Subcutaneous abdominal adipose tissue (tissue), 5 donors: Measurements from ENCODE around the gene COX6B1.

Experiments used
- H3K27ac ChIP-seq: one replicate; pipeline ENCODE4 v1.7.0; 2013; ENCODE audit warnings: low read depth, mild to moderate bottlenecking, inconsistent platforms, low read length, moderate library complexity
- H3K27me3 ChIP-seq, 5 donors: one replicate each; pipeline ENCODE4 v1.7.0; 2013; ENCODE audit warnings: low read length in 5 of 5, inconsistent platforms in 1 of 5; ENCODE audit not compliant: control insufficient read depth in 5 of 5, insufficient read depth in 4 of 5
- H3K36me3 ChIP-seq, 5 donors: one replicate each; pipeline ENCODE4 v1.7.0; 2013; ENCODE audit warnings: low read length in 5 of 5; ENCODE audit not compliant: control insufficient read depth in 5 of 5, insufficient read depth in 5 of 5
- H3K4me1 ChIP-seq, 5 donors: one replicate each; pipeline ENCODE4 v1.7.0; 2013; ENCODE audit warnings: low read length in 5 of 5, mild to moderate bottlenecking in 3 of 5, moderate library complexity in 1 of 5; ENCODE audit not compliant: control insufficient read depth in 5 of 5, insufficient read depth in 5 of 5
- H3K4me3 ChIP-seq, 5 donors: one replicate each; pipeline ENCODE4 v1.7.0; 2013; ENCODE audit warnings: low read length in 5 of 5, low read depth in 1 of 5
- H3K9ac ChIP-seq, 5 donors: one replicate each; pipeline ENCODE4 v1.7.0; 2013; ENCODE audit warnings: low read length in 5 of 5, mild to moderate bottlenecking in 4 of 5, moderate library complexity in 3 of 5
- H3K9me3 ChIP-seq, 5 donors: one replicate each; pipeline ENCODE4 v1.7.0; 2013; ENCODE audit warnings: low read length in 5 of 5; ENCODE audit not compliant: control insufficient read depth in 5 of 5
- donor health status: healthy.
- donor health status: healthy.
- donor health status: healthy.
- donor health status: healthy.
- donor health status: healthy.

Gene COX6B1

DNA sequence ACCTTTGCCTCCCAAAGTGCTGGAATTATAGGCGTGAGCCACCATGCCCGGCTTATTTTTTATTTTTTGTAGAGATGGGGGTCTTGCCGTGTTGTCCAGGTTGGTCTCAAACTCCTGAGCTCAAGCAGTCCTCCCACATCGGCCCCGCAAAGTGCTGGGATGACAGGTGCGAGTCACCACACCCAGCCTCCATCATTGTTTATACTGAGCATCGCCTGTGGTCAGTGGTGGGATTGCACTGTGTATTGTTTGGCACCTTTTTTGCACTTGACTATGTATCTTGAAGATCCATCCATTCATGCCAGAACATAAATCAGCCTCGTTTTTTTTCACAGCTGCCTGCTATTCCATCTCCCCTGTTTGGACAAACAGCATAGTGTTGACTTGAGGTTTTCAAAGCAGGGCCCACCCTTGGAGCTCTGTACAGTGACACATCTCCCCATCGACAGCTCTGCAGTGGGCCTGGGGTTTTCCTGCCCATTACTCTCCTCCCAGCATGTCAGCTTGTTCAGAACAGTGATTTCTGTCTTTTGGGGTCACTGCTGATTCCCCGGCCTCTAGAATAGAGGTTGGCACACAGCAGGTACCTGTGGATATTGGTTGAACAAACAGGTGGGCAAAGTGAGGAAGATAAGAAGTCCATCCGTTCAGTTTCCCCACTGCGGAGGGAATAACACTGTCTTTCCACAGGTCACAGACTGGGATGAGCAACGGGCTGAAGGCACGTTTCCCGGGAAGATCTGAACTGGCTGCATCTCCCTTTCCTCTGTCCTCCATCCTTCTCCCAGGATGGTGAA is 10.0 kb downstream of the COX6B1 start:
- no peak overlapping the region for H3K27ac ChIP-seq
- no peak overlapping the region for H3K9ac ChIP-seq
- no peak overlapping the region for H3K4me3 ChIP-seq
- H3K4me1 ChIP-seq: peaks cover 0 to 4% (median 2%) of the 10 kb centered on the region in 5 donors
- no peaks in the 10 kb centered on the region for H3K9me3 ChIP-seq
- H3K27me3 ChIP-seq: no peaks in the 10 kb centered on the region
- peaks cover 6 to 63% (median 57%) of the 10 kb centered on the region in 5 donors for H3K36me3 ChIP-seq

DNA sequence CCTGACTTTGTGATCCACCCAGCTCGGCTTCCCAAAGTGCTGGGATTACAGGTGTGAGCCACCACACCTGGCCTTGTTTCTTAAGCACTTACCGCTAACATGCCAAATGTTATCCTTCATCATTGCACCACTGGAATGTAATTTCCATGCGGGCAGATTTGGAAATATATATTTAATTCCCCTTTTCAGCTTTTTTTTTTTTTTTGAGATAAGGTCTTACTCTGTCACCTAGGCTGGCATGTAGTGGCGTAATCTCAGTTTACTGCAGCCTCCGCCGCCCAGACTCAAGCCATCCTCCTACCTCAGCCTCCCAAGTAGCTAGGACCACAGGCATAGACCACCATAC is 13.8 kb downstream of the COX6B1 start:
- H3K36me3 ChIP-seq: peaks cover 0 to 37% (median 34%) of the 10 kb centered on the region in 5 donors

DNA sequence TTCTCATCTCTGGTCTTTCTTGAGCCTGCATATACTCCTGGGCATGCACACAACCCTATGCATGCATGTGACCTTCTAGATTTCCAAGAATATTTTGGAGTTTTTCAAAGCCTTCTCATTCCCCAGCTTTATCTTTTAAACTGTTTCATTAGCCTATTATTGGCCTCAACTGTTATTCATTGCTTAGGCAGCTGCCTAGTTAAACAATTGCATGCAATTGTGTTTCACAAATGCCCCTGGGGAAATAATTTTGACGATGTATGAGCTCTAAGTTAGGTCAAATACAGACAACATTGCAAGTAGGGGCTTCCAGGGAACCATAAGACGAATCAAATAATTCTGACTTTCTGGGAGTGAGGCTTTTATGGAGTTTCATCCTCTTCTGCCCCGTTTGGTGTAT is 15.9 kb downstream of the COX6B1 start:
- H3K4me1 ChIP-seq: peaks cover 0 to 4% (median 2%) of the 10 kb centered on the region in 5 donors
- no peaks in the 10 kb centered on the region for H3K27me3 ChIP-seq
- H3K36me3 ChIP-seq: peaks cover 0 to 19% (median 13%) of the 10 kb centered on the region in 5 donors
- H3K27ac ChIP-seq: no peak overlapping the region
- H3K4me3 ChIP-seq: no peak overlapping the region
- no peaks in the 10 kb centered on the region for H3K9me3 ChIP-seq
- no peak overlapping the region for H3K9ac ChIP-seq

More for the DNA sequence above, 13.8 kb downstream of the COX6B1 start:
- Histone ChIP-seq H3K4me3 (no peak overlapping the region), H3K27ac (no peak overlapping the region), H3K9me3 (no peaks in the 10 kb centered on the region), H3K27me3 (no peaks in the 10 kb centered on the region), H3K4me1 (peaks cover 0 to 4% (median 2%) of the 10 kb centered on the region in 5 donors), H3K9ac (no peak overlapping the region)

DNA sequence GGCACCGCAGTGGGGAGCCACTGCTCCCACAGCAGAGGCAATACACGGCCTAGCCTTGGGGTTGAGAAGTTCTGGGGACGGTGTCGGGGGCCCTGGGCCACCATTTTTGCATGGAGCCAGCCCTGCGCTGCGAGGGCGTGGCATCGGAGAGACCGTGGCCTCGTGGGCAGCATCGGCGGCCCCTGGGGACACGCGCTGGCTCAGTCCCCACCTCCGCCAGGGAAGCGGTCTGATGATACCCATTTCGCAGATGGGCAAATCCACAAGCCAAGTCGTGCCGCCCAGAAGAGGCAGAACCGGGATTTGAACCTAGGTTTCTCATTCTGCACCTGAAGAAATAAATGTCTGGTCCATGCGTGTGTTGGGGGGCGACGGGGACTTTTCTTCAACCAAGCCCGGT is 17.0 kb downstream of the COX6B1 start:
- Histone ChIP-seq H3K27me3 (peaks cover 0 to 3% (median 0%) of the 10 kb centered on the region in 5 donors), H3K4me1 (peaks cover 0 to 4% (median 2%) of the 10 kb centered on the region in 5 donors), H3K9ac (no peak overlapping the region), H3K9me3 (no peaks in the 10 kb centered on the region), H3K4me3 (no peak overlapping the region), H3K36me3 (peaks cover 0 to 12% (median 10%) of the 10 kb centered on the region in 5 donors), H3K27ac (no peak overlapping the region)

DNA sequence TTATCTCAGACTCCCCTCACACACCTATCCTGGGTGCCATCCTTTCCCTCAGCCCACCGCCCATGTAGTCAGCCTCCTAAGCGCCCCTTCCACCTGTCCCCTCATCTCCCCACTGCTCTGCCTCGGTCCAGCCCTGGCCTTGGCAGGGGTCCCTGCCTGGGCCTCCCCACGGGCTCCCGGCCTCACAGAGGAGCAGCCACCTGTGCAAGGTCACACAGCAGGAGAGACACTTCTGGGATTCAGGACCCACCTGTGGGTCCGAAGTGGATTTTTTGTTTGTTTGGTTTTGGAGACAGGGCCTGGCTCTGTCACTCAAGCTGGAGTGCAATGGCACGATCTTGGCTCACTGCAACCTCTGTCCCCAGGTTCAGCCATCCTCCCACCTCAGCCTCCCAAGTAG is 17.5 kb downstream of the COX6B1 start:
- Histone ChIP-seq H3K27me3 (peaks cover 0 to 3% (median 0%) of the 10 kb centered on the region in 5 donors), H3K9ac (no peak overlapping the region), H3K27ac (no peak overlapping the region), H3K4me1 (peaks cover 0 to 4% (median 2%) of the 10 kb centered on the region in 5 donors), H3K9me3 (no peaks in the 10 kb centered on the region), H3K4me3 (no peak overlapping the region), H3K36me3 (peaks cover 0 to 12% (median 9%) of the 10 kb centered on the region in 5 donors)

DNA sequence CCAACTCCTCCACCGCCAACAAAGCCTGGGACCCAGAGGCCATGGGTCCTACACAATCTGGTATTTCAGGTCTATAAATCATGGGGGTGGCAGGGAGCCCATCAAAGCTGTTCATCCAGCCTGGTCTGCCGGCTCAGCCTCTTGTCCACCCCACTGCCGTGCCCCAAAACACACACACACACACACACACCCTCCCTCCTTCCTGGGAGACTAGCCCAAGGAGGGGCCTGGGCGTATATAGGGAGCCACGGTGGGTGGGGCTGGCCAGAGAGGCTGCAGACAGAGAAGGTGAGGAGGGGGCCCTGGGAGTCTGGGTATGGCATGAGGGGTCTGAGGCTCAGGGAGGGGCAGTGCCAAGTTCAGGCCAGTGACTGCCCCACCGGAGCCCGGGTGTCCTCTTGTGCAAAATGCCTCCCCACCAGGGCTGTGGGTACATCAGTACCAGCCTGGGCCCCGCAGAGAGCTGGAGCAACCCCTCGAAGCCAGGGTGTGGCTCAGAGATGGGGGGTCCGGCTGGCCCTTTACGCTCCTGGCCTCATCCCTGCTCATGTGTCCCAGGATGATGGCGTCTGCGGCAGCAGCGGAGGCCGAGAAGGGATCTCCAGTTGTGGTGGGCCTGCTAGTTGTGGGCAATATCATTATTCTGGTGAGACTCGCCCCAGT is 18.3 kb downstream of the COX6B1 start, which contains the start of gene UPK1A:
TSS of gene UPK1A (plus strand) at position 267 of the 663 bp plus-strand sequence. CDS start at position 563, 296 bp downstream.
- Histone ChIP-seq H3K36me3 (peaks cover 0 to 10% (median 7%) of the 10 kb centered on the region in 5 donors), H3K4me3 (no peak within 1 kb of the TSS), H3K4me1 (peaks cover 0 to 1% (median 0%) of the 10 kb centered on the region in 5 donors), H3K9me3 (no peaks in the 10 kb centered on the region), H3K9ac (no peak within 1 kb of the TSS), H3K27ac (no peak within 1 kb of the TSS), H3K27me3 (peaks cover 0 to 3% (median 0%) of the 10 kb centered on the region in 5 donors)

DNA sequence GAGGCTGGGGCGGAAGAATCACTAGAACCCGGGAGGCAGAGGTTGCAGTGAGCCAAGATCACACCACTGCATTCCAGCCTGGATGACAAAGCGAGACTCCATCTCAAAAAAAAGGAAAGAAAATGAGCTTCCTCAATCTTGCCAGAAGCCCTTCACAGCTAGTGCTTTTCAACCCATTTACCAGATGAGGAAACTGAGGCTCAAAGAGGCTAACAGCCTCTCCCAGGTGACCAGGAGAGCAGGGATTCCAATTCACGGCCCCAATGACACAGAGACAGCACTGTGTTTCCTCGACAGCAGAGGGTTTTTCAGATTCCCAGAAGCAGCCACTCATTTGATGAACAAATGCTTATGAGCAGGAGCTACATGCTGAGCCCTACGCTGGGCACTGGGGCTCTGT is 21.4 kb downstream of the COX6B1 start:
- Histone ChIP-seq H3K27me3 (peaks cover 0 to 19% (median 8%) of the 10 kb centered on the region in 5 donors), H3K36me3 (peaks cover 0 to 3% (median 0%) of the 10 kb centered on the region in 5 donors), H3K4me1 (peaks cover 0 to 9% (median 8%) of the 10 kb centered on the region in 5 donors), H3K9ac (no peak overlapping the region), H3K27ac (no peak overlapping the region), H3K4me3 (no peak overlapping the region), H3K9me3 (no peaks in the 10 kb centered on the region)

DNA sequence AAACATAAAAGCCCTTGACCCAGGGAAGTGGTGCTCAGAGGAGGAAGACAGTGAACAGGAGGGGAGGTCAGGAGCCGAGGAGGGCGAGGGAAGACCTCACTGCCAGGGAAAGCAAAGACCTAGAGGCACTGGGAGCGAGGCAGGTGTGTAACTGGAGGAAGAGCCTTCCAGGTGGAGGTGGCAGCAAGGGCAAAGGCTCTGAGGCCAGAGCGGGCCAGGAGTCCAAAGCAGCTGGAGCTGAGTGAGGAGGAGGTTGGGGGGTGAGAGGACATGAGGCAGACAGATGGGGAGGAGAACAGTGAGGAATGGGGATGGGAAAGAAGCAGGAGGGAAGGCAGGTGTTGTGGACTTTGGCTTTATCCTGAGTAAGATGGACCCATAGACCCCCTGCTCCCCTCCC is 21.9 kb downstream of the COX6B1 start:
- Histone ChIP-seq H3K9ac (no peak overlapping the region), H3K9me3 (no peaks in the 10 kb centered on the region), H3K4me1 (peaks cover 0 to 9% (median 8%) of the 10 kb centered on the region in 5 donors), H3K27me3 (peaks cover 0 to 19% (median 8%) of the 10 kb centered on the region in 5 donors), H3K36me3 (peaks cover 0 to 3% (median 0%) of the 10 kb centered on the region in 5 donors), H3K27ac (no peak overlapping the region), H3K4me3 (no peak overlapping the region)

DNA sequence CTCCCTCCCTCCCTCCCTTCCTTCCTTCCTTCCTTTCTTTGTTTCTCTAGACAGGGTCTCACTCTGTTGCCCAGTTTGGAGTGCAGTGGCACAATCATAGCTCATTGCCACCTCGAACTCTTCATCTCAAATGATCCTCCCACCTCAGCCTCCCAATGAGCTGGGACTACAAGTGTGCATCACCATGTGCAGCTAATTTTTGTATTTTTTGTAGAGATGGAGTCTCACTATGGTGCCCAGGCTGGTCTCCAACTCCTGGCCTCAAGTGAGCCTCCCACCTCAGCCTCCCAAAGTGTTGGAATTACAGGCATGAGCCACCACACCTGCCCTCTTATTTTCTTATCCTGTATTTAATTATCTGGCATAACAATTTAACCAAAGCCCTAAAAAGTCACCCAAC is 22.6 kb downstream of the COX6B1 start:
- H3K27ac ChIP-seq: no peak overlapping the region
- no peak overlapping the region for H3K4me3 ChIP-seq
- no peaks in the 10 kb centered on the region for H3K9me3 ChIP-seq
- no peak overlapping the region for H3K9ac ChIP-seq
- H3K27me3 ChIP-seq: peaks cover 0 to 22% (median 8%) of the 10 kb centered on the region in 5 donors
- H3K4me1 ChIP-seq: peaks cover 0 to 9% (median 8%) of the 10 kb centered on the region in 5 donors
- no peaks in the 10 kb centered on the region for H3K36me3 ChIP-seq

DNA sequence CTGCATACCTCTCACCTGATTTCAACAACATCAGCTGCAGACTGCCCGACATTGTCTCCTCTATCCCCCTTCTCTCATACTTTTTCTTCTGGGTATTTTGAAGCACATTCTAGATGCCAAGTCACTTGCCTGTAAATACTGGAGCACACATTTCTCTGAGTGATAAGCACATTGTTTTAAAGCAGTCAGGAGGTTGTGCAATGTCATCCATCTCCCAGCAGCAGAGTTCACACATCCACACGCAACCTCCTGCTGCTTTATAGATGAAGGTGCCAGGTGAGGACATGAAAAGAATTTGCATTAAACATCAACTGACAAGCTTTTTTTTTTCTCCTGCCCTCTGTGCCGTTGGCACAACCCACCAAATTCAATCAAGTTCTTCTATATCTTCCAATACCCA is 23.7 kb downstream of the COX6B1 start:
- H3K4me3 ChIP-seq: no peak overlapping the region
- no peak overlapping the region for H3K27ac ChIP-seq
- no peak overlapping the region for H3K9ac ChIP-seq
- peaks cover 0 to 9% (median 8%) of the 10 kb centered on the region in 5 donors for H3K4me1 ChIP-seq
- H3K36me3 ChIP-seq: no peaks in the 10 kb centered on the region
- peaks cover 0 to 24% (median 10%) of the 10 kb centered on the region in 5 donors for H3K27me3 ChIP-seq
- H3K9me3 ChIP-seq: no peaks in the 10 kb centered on the region
